ENCODE data around the gene HOXA6.
A peak's percentile ranks its signal among the peaks of the same experiment; 100 is the strongest.

The HOXA6 gene

GRCh38 chr7:27143950-27144780 is 3.4 kb downstream of the HOXA6 start:
- no peak overlapping the region for H3K27ac ChIP-seq
- TF ChIP-seq ZFX (IDR thresholded peaks at IDR 0.05; ENCODE audit: borderline replicate concordance): no peak
- TF ChIP-seq, protein P1, sequence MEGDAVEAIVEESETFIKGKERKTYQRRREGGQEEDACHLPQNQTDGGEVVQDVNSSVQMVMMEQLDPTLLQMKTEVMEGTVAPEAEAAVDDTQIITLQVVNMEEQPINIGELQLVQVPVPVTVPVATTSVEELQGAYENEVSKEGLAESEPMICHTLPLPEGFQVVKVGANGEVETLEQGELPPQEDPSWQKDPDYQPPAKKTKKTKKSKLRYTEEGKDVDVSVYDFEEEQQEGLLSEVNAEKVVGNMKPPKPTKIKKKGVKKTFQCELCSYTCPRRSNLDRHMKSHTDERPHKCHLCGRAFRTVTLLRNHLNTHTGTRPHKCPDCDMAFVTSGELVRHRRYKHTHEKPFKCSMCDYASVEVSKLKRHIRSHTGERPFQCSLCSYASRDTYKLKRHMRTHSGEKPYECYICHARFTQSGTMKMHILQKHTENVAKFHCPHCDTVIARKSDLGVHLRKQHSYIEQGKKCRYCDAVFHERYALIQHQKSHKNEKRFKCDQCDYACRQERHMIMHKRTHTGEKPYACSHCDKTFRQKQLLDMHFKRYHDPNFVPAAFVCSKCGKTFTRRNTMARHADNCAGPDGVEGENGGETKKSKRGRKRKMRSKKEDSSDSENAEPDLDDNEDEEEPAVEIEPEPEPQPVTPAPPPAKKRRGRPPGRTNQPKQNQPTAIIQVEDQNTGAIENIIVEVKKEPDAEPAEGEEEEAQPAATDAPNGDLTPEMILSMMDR (IDR thresholded peaks at IDR 0.05): 0 out of 2 replicates have a peak, but pooled peaks have one; percentile 23

DNA sequence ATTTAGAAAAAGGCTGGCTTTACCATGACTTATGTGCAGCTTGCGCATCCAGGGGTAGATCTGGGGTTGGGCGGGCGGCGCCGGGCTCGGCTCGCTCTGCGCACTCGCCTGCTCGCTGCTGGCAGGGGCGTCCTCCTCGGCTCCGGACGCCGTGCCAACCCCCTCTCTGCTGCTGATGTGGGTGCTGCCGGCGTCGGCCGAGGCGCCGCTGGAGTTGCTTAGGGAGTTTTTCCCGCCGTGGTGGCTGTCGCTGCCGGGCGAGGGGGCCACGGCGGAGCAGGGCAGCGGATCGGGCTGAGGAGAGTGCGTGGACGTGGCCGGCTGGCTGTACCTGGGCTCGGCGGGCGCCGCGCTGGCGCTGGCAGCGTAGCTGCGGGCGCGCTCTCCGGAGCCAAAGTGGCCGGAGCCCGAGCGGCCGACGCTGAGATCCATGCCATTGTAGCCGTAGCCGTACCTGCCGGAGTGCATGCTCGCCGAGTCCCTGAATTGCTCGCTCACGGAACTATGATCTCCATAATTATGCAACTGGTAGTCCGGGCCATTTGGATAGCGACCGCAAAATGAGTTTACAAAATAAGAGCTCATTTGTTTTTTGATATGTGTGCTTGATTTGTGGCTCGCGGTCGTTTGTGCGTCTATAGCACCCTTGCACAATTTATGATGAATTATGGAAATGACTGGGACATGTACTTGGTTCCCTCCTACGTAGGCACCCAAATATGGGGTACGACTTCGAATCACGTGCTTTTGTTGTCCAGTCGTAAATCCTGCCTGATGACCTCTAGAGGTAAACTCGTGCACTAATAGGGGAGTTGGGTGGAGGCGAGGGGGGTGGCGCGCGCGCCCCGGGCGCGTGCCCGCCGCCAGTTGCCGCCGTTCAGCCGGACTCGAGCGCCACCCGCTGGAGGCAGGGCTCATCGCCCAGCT is 4.3 kb downstream of the HOXA6 start, which contains the start of gene HOXA5:
Gene HOXA5 (minus strand): TSS at position 659 of the 927 bp plus-strand sequence. CDS start 74 bp downstream, at position 585.
- no peak for TF ChIP-seq ZFX (IDR thresholded peaks at IDR 0.05; ENCODE audit: borderline replicate concordance)
- TF ChIP-seq, protein P1 (IDR thresholded peaks at IDR 0.05): peak; percentile 59
- no peak within 1 kb of the TSS for H3K27ac ChIP-seq

- H3K27ac ChIP-seq: no peak overlapping the region
- TF ChIP-seq, protein P1 (IDR thresholded peaks at IDR 0.05): no peak
- no peak for TF ChIP-seq ZFX (IDR thresholded peaks at IDR 0.05; ENCODE audit: borderline replicate concordance)
These were observed 5.0 kb downstream of the HOXA6 start for GRCh38 chr7:27142580-27143022.

DNA sequence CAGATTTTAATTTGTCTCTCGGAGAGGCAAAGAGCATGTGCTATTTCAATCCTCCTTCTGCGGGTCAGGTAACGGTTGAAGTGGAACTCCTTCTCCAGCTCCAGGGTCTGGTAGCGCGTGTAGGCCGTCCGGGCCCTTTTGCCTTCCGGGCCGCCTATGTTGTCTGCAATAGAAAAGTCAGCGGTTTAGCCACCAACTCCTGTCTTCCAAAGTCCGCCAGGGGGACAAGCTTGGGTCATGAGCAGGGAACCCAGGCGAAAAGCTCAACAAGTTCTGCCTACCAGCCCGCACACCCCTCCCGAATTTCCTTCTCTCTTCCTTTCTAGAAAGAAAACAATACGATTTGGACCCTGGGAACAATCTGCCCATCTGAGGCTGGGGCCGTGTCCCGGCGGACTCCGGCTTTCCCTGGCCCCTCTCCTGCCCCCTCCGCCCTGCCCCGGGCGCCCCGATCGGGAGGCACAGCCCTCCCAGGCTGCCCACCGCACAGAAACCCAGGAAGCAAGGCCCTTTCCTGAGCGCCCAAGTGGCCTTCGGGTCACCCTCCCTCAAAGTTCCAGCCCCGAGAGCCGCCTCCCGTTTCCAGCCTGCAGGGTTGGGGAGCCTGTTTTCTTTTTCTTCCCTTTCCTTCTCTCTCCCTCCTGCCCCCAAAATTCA is 5.5 kb downstream of the HOXA6 start:
- no peak for TF ChIP-seq ZFX (IDR thresholded peaks at IDR 0.05; ENCODE audit: borderline replicate concordance)
- no peak overlapping the region for H3K27ac ChIP-seq

DNA sequence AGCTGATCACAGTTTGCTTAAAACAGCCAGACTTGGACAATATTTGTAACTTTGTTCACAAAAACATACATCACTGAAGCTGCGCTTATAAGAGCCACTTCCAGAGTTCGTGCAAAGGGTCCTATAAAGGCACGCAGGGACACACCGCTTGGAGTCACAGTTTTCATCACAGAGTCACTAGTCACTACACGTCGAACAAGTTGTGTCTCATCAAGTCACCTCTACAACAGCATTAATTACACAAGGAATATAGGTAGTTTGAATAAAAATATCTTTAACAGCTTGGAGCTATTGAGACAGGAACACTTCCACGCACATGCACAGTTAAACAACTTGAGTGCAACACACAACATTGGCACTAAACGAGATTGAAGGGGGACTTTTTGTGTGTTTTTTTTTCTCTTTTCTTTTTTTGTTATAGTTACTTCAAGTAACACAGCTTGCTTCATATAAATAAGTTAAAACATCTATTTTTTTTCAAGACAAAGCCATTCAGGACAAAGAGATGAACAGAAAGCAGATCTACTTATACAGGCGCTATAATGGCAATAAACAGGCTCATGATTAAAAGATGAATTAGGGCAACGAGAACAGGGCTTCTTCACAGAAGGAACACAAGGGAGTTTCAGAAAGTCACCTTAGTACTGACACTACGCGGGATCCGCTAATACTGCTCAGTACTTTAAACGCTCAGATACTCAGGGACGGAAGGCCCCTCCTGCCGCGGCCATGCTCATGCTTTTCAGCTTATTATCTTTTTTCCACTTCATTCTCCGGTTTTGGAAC is 6.2 kb downstream of the HOXA6 start:
- H3K27ac ChIP-seq: no peak overlapping the region
- TF ChIP-seq ZFX (IDR thresholded peaks at IDR 0.05; ENCODE audit: borderline replicate concordance): no peak
- TF ChIP-seq, protein P1 (IDR thresholded peaks at IDR 0.05): no peak

- no peak for TF ChIP-seq ZFX (IDR thresholded peaks at IDR 0.05; ENCODE audit: borderline replicate concordance)
- TF ChIP-seq, protein P1 (IDR thresholded peaks at IDR 0.05): no peak
- no peak overlapping the region for H3K27ac ChIP-seq
These were observed 7.3 kb downstream of the HOXA6 start for GRCh38 chr7:27140126-27140857.

All from 22Rv1 (cell line).